ENCODE data around the gene TACR2. TPM values are rescaled to one million over a fixed set of nuclear protein-coding genes. Genes with fewer than 3 reads are reported as not detected.

Gene TACR2
- total RNA-seq, 2 experiments from 2014 or later: not detected

GRCh38 chr10:69428165-69428564, 11.4 kb upstream of the TACR2 start:
- DNase-seq (no peak), ATAC-seq (ENCODE audit: poor library complexity) (no peak)
- Histone ChIP-seq H3K4me3 (ENCODE audit: low read length) (no peak overlapping the region), H3K4me1 (ENCODE audit: insufficient read depth, low read length) (peaks cover 49% of the 10 kb centered on the region), H3K27ac (ENCODE audit: low read depth in 1 of 2, low read length in 2 of 2) (no peak overlapping the region), H3K9me3 (ENCODE audit: control insufficient read depth in 1 of 2, insufficient read depth in 1 of 2, low read length in 2 of 2) (no peaks in the 10 kb centered on the region), H3K27me3 (ENCODE audit: control insufficient read depth in 1 of 2, insufficient read depth in 2 of 2, low read length in 2 of 2) (no peaks in the 10 kb centered on the region), H3K36me3 (ENCODE audit: insufficient read depth, low read length) (no peaks in the 10 kb centered on the region)
- Mint-ChIP-seq H3K27me3 (no peaks in the 10 kb centered on the region), H3K36me3 (ENCODE audit: low read depth) (no peaks in the 10 kb centered on the region), H3K4me3 (no peak overlapping the region), H3K4me1 (ENCODE audit: low read depth) (peaks cover 50% of the 10 kb centered on the region), H3K27ac (peak overlapping the region; percentile 61), H3K9me3 (no peaks in the 10 kb centered on the region)
- POLR2A ChIA-PET: no interaction called here
- TF ChIP-seq, protein P1, sequence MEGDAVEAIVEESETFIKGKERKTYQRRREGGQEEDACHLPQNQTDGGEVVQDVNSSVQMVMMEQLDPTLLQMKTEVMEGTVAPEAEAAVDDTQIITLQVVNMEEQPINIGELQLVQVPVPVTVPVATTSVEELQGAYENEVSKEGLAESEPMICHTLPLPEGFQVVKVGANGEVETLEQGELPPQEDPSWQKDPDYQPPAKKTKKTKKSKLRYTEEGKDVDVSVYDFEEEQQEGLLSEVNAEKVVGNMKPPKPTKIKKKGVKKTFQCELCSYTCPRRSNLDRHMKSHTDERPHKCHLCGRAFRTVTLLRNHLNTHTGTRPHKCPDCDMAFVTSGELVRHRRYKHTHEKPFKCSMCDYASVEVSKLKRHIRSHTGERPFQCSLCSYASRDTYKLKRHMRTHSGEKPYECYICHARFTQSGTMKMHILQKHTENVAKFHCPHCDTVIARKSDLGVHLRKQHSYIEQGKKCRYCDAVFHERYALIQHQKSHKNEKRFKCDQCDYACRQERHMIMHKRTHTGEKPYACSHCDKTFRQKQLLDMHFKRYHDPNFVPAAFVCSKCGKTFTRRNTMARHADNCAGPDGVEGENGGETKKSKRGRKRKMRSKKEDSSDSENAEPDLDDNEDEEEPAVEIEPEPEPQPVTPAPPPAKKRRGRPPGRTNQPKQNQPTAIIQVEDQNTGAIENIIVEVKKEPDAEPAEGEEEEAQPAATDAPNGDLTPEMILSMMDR (IDR thresholded peaks at IDR 0.05): no peak
- CTCF ChIA-PET: interaction anchor here (1.1 kb wide), 1 partner anchor 22 kb away, joined by 3 read pairs; no protein-coding TSS in a partner anchor
- intact Hi-C loops (cut with DNase I, micrococcal nuclease): loop anchor here in 1 of 2 experiments (5.0 to 10.0 kb wide), 3 partner anchors 79 to 1663 kb away; no protein-coding TSS in a partner anchor

DNA sequence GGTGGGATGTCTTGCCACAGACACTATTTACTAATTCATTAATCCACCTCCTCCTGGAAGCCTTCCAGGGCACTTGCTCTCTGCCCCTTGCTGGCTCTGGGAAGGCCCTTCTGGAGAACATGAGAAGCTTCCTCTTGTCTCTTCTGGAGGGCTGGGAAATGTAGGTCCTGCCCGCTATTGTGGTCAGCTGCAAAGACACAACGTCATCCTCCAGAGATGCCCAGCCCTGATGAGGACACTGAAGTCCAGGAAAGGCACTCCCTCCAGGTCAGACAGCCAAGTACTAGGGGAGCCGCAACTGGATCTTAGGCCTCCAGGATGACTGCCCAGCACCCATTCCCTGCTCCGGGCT, 9.6 kb upstream of the TACR2 start:
- intact Hi-C loops (cut with DNase I, micrococcal nuclease): loop anchor here in 1 of 2 experiments (5.0 to 10.0 kb wide), 3 partner anchors 81 to 1662 kb away; no protein-coding TSS in a partner anchor
- peak overlapping the region; percentile 74 to 88 for H3K27ac ChIP-seq (ENCODE audit: low read depth in 1 of 2, low read length in 2 of 2)
- H3K36me3 ChIP-seq (ENCODE audit: insufficient read depth, low read length): no peaks in the 10 kb centered on the region
- TF ChIP-seq, protein P1 (IDR thresholded peaks at IDR 0.05): no peak
- ChIA-PET CTCF (interaction anchor here (0.7 to 1.9 kb wide), 3 partner anchors 18 to 25 kb away, joined by 3 to 7 read pairs (median 5); partner anchors contain the start of gene TSPAN15), POLR2A (interaction anchor here (1.5 to 3.9 kb wide), 2 partner anchors 18 to 25 kb away, joined by 5 to 15 read pairs; partner anchors contain the start of gene TSPAN15)
- no peaks in the 10 kb centered on the region for H3K27me3 ChIP-seq (ENCODE audit: control insufficient read depth in 1 of 2, insufficient read depth in 2 of 2, low read length in 2 of 2)
- H3K4me3 ChIP-seq (ENCODE audit: low read length): no peak overlapping the region
- no peaks in the 10 kb centered on the region for H3K36me3 Mint-ChIP-seq (ENCODE audit: low read depth)
- ATAC-seq (ENCODE audit: poor library complexity): no peak
- H3K4me1 ChIP-seq (ENCODE audit: insufficient read depth, low read length): peaks cover 66% of the 10 kb centered on the region
- H3K4me1 Mint-ChIP-seq (ENCODE audit: low read depth): peaks cover 61% of the 10 kb centered on the region
- DNase-seq: no peak
- peak overlapping the region; percentile 82 for H3K27ac Mint-ChIP-seq
- H3K27me3 Mint-ChIP-seq: no peaks in the 10 kb centered on the region
- H3K9me3 Mint-ChIP-seq: no peaks in the 10 kb centered on the region
- no peaks in the 10 kb centered on the region for H3K9me3 ChIP-seq (ENCODE audit: control insufficient read depth in 1 of 2, insufficient read depth in 1 of 2, low read length in 2 of 2)
- H3K4me3 Mint-ChIP-seq: no peak overlapping the region

DNA sequence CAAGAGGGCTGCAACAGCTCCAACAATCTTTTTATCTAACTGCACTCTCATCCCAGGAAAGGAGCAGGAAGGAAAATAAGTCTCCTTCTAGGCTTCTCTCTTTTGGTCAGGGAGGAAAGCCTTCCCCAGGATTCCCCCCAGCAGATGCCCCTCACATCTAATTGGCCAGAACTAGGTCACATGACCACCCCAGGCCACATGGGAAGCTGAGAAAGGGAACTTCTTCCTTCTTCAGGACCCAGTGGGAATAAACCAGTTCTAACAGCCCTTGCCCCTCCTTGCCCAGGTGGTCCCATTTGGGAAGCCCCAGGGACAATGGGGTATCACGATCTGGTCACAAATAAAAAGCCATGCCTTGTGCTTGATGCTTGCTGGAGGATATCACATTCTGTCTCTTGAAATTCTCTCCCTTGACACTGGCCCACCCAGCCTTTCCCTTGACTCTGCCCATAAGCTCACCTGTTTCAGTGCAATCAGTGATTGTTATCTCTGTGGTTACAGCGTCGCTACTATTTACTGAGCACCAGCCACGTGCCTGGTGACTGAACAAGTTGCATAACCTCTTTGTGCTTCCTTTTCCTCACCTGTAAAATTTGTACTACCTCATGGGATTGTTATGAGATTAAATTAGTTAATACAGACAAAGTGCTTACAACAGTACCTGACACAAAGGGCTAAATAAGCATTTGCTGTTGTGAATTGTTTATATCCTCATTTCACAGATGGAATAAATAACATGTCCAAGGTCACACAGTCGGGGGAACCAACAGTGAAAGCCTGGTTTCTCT, 9.0 kb upstream of the TACR2 start:
- intact Hi-C loops (cut with DNase I, micrococcal nuclease): loop anchor here (2.0 to 10.0 kb wide), 5 partner anchors 15 to 1661 kb away; no protein-coding TSS in a partner anchor
- Histone ChIP-seq H3K36me3 (ENCODE audit: insufficient read depth, low read length) (no peaks in the 10 kb centered on the region), H3K27ac (ENCODE audit: low read depth in 1 of 2, low read length in 2 of 2) (peak overlapping the region; percentile 74 to 88), H3K4me3 (ENCODE audit: low read length) (no peak overlapping the region), H3K9me3 (ENCODE audit: control insufficient read depth in 1 of 2, insufficient read depth in 1 of 2, low read length in 2 of 2) (no peaks in the 10 kb centered on the region), H3K4me1 (ENCODE audit: insufficient read depth, low read length) (peaks cover 67% of the 10 kb centered on the region), H3K27me3 (ENCODE audit: control insufficient read depth in 1 of 2, insufficient read depth in 2 of 2, low read length in 2 of 2) (no peaks in the 10 kb centered on the region)
- ATAC-seq (ENCODE audit: poor library complexity): peak; percentile 92
- Mint-ChIP-seq H3K4me1 (ENCODE audit: low read depth) (peaks cover 61% of the 10 kb centered on the region), H3K27me3 (no peaks in the 10 kb centered on the region), H3K9me3 (no peaks in the 10 kb centered on the region), H3K36me3 (ENCODE audit: low read depth) (no peaks in the 10 kb centered on the region), H3K27ac (peak overlapping the region; percentile 82), H3K4me3 (peak overlapping the region; percentile 16)
- CTCF ChIA-PET: interaction anchor here (1.0 to 1.9 kb wide), 2 partner anchors 18 to 24 kb away, joined by 3 to 7 read pairs; no protein-coding TSS in a partner anchor
- TF ChIP-seq, protein P1 (IDR thresholded peaks at IDR 0.05): no peak
- peak in 12 of 14 experiments; percentile 16 to 89 (median 40) for DNase-seq
- POLR2A ChIA-PET: interaction anchor here (1.1 to 3.9 kb wide), 3 partner anchors 17 to 107 kb away, joined by 3 to 15 read pairs (median 5); partner anchors contain the start of gene TSPAN15
